Activated T-helper 9 cell treated with anti-CD3 and anti-CD28 coated beads, Interleukin-2, amount 50 U/mL, for 16 hours (primary cell): ENCODE measurements around the gene COL4A2.
"Not testable (repeated sequence)": the region's sequence is repeated elsewhere in the genome, so short reads cannot be mapped to it uniquely, and the experiment has no call there.

ENCODE experiments used
- DNase-seq: peaks from one replicate; pipeline ENCODE4 v3.0.0-alpha.2; 2020; ENCODE audit warnings: low read depth

COL4A2 gene

DNA sequence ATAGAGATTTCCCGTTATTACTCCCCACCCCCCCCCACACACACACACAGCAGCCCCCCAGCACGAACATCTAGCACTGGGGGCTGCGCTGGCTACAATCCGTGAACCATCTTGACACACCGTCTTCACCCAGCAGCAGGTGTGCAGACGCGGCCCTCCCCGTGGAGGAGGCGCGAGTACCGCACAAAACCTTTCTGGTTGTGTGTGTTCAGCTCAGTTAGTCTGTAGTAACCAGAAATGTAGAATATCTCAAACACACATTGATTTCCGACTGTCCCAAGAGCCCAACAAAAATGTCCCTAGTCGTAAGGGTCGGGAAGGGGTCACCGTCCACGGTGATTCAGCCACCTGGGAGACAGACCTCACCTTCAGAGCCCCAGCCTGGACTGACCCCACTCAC lies 131.7 kb downstream of the COL4A2 start:
- no peak for DNase-seq

DNA sequence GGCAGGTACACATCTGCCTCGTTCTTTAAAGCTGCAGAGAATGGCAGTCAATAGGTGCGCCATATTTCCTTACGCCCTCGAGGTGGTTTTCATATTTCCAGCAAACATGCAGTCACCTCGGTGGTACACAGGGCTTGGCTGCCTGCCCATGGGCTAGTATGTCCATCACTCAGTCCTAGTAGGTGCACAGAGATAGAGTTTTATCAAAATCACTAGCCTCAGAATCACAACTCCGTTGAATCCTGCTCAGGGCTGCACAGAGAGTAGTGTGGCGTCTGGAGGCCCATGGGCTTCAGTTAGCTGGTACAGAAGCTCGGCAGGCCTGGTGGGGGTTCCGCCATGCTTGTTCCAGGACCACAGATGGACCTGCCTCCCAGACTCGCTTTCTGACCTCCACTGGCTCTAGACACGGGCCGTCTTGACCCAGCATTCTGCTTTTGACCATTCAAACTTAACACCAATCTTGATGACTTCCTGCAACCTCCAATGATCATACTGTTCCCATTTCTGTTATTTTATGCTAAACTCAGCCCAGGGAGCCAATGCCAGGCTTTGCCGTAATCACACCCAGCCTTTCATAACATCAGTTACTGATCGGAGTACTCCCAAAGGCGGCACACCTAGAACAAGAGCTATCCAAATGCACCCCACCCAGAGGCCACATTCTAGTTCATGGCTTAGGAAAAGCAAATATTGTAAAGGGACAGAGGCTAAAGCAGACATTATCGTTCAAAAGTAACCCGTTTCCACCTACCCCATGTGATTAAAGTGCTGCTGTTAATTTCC lies 134.1 kb downstream of the COL4A2 start:
- DNase-seq, result no peak

DNA sequence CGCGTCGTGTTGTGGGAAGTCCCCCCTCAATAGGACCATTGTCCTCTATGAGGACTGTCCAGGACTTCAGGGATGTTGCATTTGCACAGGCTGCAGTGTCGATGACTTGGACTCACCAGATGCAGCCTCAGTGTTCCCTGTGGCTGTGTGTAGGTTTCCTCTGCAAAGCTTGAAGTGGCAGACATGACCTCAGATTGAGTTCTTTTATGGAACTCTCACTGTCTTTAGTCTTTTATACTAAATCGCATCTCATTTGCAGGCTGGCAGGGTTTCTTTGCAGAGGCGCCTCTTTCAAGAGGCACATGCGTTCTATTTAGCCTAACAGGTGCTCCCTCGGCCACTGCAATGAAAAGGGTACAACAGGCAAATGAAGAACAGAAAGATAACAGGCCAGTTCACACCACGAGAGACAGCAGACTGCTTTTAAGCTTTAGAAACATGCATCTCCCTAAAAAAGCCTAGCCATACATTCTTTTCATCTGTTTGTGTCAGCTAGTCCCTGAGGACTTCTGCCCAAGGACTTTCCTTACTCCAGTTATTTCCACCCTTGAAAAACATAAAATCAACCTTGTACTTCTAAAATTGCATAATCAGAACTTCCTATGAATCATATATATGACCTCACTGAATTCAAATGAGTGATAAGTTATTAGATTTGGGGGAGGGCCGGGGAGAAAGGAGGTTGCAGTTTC lies 136.0 kb downstream of the COL4A2 start:
- DNase-seq, result no peak

DNA sequence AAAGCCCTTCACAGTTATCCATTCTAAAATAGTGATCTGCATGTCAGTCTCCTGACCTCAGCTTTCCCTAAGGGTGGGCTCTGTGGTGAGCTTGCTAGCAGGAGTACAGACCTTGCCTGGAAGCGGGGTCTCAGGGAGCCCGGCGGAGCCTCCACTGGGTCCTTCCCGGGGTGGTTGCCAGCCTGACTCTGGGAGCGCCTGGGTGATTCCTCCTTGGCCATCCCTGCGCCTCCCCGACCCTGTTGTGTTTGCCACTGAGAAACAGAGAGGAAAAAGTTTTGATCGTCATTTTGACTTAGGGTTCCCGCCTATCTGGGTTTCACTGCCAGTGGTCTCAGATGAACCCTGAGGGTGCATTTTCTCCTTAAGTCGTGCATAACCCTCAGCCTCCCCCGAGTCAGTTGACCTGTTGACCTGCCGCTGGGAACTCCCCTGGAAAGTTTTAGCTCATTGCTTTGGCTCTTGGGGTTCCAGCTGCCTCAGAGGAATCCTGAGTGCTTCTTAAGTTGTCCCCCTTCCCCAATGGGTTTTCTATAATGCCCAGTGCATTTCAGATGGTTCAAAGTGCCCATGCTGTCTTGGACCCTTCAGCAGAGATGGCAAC lies 136.6 kb downstream of the COL4A2 start:
- DNase-seq, result no peak

DNA sequence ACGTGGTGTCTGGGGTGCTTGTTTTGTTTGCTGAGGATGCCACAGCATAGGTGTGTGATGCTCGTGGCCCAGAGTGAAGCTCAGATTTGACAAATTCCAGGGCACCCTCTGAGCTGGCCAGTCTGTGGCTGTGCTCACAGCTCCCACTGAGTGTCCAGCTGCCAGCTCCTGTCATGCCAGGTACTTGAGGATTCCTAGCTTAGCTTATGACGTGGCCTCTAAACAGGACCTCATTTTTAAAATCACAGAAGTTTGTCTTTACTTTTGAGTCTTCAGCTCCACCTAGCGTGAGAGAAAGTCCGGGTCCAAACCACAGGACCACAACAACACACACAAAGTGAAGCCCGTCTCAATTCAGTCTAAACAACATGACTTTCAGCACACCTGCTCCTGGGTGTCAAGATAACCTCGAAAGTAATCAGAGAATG lies 137.2 kb downstream of the COL4A2 start:
- DNase-seq, result no peak

DNA sequence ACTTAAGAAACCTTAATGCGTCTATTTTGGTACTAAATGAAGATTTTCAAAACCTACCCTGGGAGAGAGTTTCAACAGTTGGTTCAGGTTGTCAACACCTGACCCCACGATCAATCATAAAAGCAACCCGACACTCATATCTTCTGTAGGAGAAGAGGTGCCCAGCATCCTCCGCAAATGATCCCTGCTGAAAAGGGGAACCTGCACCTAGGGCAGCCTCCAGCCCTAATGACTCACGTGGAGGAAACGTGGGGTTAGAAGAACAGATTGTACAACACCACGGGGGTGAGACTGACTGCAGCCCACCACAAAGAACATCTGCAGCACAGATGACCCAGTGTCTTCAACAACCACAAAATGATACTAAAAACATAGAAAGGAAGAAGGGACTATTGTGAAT lies 138.1 kb downstream of the COL4A2 start:
- DNase-seq, result no peak

DNA sequence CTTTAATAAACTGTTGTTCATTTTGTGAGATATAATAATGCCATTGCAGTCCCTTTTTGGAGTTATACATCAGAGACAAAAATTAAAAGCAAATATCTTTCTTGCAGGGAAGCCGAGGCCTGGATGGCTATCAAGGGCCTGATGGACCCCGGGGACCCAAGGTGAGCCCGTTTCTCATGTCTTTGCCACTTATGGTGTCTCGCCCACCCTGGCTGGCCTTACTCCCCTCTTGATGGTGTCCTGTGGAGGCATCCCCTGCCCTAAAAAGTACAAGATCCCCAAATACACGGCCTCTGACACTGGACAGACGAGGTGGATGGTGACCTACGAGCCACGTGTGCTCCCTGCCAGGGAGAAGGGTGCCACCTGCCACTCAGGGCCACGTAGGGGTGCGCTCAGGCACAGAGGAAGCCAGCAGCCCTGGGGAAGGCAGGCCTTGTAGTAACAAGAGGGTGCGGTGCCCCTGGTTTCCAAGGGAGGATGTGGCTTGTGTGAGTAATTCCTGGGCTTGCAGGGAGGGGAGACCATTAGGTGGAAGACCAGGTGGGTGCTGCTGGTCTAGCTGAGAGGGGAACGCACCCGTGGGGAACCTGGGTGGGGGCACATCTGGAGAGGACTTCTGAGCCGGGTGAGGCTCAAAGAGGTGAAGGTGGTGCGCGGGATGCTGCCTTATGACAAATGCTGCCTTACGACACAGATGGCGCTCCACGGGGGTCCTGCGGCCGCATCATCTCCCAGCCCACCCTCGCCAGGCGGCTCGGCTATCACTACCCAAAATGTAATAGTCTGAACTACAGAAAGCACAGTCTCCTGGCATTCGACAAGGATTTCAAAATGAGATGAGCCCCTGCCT lies 138.9 kb downstream of the COL4A2 start:
- no peak for DNase-seq

DNA sequence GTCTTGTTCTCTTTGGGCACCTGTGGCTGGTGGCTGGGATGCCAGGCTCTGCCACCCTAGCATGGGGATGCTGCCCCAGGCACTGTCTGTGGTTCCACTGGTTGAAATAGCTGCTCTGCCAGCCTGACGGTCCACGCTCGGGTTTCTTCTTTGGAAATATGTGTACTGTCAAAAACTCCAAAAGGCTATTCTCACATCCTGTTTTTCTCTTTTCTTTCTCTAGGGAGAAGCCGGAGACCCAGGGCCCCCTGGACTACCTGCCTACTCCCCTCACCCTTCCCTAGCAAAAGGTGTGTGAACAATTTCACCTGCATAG lies 139.4 kb downstream of the COL4A2 start:
- DNase-seq, result no peak

DNA sequence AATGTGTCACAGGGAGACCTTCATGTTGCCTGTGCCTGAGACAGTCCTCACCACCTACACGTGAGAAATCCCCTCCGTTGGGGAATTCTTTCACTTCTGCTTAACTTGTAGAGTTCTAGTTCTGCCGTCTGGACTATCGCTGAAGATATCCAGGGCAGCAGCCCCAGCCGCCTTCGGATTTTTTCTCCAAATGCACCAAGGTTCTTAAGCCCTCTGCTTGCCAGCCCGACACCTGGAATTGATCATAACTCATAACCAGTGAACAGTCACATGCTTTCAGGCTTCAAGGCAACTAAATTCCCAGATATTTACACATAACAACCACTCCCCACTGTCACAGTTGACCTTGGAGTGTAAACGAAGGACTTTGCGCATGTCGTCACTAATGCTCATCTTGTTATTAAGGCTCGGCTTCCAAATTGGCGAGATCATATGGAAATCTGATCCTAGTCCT lies 140.0 kb downstream of the COL4A2 start:
- DNase-seq, result no peak

DNA sequence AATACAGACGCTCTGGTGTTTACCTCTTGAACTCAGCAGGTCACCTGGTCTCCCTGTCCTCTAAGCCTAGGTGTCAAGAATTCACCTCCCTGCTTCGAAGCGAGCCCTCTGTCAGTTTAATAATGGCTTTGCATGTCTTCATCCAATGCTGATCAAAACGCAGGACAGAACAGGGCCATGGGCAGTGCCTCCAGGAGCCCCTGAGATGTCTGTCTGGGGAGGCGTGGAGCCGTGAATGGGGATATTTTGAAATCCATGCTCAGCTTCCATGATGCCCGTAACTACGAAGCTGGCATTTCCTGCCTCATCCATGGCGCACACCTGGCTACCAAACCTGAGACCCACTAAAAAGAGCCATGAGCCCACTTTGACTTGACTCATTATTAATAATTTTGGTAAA lies 140.7 kb downstream of the COL4A2 start:
- no peak for DNase-seq

DNA sequence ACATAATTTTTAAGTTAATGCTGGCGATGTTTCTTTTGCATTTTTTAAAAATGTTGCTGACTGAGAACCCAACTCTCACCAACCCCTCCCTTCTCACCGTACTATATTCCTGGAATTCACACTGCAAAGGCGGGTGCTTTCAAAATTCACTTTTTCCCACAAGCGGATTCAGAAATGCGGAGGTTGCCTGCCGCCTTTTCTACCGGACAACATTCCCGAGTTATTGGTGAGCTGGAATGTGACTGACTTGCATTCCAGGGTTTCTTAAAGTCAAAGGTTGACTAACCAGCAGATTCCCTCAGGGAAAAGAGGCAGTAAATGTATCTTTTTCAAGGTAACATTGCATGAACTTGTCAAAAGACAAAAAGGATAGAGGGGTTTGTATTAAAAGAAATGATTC lies 141.1 kb downstream of the COL4A2 start:
- DNase-seq, result no peak

DNA sequence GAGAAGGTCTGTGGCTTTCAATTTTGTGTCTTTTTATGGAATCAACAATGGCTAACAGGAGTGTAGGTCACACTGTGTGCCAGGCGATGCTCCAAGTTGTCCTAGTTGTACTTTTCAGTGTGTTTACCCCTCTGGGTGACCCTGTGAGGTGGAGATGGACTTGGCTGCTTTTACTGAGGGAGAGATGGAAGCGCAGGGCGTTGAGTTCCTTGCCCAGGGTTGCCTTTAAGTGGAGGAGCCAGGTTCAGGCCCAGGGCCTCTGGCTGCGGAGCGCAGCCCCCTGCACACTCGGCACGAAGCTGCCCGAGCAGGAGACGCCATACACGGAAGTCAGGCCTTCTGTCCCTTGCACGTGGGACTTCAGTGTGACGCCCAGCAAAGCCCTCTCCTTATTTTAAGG lies 141.6 kb downstream of the COL4A2 start:
- DNase-seq, result no peak

DNA sequence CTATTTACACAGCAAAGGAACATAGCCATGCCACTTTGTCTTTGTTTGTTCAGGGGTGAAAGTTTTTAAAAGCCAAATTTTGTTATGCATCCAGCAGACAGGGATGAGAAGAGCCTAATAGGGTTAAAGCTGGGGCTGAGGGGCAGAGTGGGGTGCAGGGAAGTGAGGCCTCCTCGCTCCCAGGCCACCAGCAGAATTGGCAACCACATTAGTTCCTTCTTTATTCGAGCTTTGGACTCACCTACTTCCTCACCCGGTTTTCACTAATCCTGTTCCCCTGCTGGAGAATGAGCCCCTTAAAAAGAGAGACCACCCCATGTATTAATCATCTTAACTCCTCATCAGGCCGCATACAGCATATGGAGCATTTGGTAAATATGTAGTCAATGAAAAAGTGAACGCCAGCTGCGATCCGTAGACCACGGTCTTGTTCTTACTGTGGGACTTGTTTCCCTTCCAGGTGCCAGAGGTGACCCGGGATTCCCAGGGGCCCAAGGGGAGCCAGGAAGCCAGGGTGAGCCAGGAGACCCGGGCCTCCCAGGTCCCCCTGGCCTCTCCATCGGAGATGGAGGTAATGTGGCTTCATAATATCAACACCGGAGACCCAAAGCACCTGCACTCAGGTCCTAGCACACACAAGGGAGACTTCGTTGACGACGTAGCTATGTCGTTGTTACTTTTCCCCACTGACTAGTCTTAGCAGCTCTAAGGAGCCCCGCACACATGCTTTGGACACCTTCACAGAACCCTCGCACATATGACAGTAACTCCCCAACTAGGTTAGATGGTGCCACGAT lies 142.3 kb downstream of the COL4A2 start:
- DNase-seq, result no peak

DNA sequence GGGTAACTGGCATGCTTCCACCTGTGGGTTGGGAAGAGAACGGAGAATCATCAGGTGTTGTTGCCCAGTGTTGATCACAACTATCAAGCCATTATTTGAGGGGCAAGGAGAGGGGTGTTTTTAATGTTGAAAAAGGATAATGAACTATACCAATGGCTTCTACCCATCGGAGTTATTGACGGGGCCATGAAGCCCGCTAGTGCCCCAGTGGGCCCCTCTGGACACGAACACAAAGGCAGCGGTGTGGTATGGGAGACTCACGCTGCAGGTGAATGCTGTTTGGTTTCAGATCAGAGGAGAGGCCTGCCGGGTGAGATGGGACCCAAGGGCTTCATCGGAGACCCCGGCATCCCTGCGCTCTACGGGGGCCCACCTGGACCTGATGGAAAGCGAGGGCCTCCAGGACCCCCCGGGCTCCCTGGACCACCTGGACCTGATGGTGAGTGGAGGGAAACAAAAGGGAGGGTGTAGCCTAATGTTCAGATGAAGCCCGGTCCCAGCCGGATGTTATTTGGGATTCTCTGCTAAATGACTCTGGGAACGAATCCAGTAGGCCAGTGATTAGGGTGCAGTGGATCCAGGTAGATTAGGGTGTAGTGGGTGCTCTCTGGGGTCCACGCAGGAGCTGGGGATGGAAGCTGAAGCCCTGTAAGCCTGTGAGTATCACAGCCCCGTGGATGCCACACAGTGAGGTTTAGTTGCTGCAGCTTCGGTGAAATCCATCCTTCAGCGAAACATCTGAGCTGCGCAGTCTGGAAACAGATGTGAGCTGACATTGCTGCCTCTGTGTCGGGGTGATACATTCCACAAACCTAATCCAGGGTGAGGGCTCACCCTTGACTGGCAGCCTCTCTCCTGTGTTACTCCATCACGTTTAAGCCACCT lies 143.2 kb downstream of the COL4A2 start:
- DNase-seq, result no peak

DNA sequence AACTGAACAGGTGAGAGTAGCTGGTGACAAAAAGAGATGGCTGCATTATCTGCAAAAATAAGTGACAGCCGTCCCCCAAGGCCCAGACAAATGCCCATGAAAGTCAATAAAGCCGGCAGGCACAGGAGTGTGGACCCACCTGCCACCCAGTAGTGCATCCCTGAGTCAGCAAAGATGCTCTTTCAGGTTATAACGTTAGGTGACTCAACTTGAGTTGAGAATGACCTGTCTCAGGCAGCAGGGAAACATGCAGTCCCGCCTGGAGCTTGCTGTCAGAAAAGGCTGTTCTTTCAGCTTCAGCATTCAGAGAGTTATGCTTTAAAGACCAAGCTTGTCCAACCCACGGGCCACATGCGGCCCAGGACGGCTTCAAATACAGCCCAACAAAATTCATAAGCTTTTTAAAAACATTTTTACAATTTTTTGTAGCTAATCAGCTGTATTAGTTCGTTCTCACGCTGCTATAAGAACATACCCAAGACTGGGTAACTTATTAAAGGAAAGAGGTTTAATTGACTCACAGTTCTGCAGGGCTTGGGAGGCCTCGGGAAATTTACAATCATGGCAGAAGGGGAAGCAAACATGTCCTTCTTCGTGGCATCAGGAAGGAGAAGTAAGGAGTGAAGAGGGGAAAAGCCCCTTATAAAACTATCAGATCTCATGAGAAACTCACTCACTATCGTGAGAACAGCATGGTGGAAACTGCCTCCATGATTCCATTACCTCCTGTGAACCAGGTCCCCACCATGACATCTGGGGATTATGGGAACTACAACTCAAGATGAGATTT lies 144.1 kb downstream of the COL4A2 start:
- no peak for DNase-seq

DNA sequence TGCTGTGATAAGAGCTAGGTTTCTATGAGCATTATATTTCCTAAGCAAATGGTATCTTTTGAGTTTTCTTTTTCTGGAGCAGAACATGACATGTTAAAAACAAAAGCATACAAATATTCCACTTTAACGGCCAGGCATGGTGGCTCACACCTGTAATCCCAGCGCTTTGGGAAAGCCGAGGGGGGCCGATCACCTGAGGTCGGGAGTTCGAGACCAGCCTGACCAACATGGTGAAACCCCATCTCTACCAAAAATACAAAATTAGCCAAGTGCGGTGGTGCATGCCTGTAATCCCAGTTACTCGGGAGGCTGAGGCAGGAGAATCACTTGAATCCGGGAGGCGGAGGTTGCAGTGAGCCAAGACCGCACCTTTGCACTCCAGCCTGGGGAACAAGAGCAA lies 146.0 kb downstream of the COL4A2 start:
- DNase-seq, result not testable (repeated sequence)

DNA sequence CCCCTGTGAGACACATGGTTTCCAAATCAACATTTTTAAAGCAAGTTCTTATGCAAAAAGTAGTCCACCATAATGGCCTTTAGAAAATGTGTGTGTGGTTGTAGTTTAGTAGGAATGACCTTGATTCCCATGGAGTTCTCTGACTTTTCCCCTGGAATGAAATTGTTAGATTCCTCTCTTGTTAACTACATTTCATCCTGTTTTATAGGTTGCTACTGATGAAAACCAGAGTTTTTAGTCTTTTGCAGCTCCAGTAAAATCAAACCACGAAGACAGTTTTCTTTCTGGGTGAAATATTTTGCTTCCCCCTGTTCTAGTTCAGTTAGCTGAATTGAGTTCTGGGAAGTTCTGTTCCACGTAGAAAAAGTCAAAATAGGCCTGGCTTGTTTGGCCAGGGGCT lies 146.7 kb downstream of the COL4A2 start:
- DNase-seq, result no peak

DNA sequence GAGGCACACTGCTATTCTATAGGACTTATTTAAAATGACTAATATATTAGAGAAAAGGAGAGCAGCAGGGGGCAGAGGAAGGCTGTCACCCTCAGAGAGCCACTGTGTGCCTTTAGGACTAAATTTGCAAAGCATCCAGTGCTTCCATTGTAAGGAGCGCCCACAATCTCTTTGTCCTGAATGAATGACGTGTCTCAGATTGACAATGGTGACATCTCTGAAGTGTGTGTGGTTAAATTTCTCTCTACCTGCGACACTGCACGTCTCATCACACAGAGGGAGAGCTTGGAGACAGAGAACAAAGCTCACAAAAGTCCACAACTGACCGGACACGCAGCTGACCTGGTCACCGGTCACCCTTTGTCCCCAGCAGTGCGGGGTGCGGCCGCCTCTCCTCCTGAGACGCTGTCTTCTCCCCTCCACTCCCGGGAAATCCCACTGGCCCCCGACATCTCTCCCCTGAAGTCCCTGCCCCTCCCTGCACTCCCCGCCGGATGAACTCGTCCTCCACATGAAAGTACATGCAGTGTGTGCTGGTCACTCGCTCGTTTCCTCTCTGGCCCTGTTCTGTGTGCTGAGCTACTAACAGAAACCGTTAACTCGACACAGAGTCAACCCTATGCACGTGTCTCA lies 147.3 kb downstream of the COL4A2 start:
- DNase-seq, result no peak

DNA sequence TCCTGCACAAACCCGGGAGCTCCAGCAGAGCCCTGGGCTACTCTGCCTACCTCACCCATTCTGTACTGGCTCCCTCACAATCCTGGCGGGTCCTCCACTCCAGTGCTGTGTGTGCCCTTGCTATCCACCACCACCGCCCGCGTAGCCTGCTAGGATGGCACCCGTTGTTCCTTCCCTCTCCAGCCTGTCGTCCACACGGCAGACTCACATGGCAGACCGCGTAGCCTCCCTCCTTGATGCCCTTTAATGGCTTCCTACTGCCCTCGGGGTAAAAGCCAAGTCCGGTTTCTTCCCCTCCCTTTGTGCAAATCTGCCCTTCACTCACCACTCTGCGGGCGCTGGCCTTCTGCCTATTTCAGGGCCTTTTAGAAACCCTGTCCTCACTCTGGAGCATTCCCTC lies 147.9 kb downstream of the COL4A2 start:
- DNase-seq, result no peak
